RWPE2 (cell line): ENCODE measurements around the gene CALD1.

Source experiments
- ATAC-seq: fragments of 200-7000 bp; cut with Tn5 transposase; 3 replicates; pipeline ENCODE4 v1.9.1; 2021; ENCODE audit warnings: low read depth
- DNase-seq: peaks from one replicate; pipeline ENCODE4 v3.0.0-alpha.2; 2020; ENCODE audit warnings: low spot score
- H3K27ac ChIP-seq: fragments of 450-650 bp; 2 replicates; pipeline ENCODE4 v1.5.1; 2017; ENCODE audit warnings: mild to moderate bottlenecking; ENCODE audit not compliant: poor library complexity, severe bottlenecking
- H3K27me3 ChIP-seq: fragments of 250-450 bp; sonication (Bioruptor Pico); 2 replicates; pipeline ENCODE4 v1.5.1; 2021; ENCODE audit warnings: mild to moderate bottlenecking, moderate library complexity; ENCODE audit not compliant: insufficient read depth, poor library complexity, severe bottlenecking
- H3K36me3 ChIP-seq: fragments of 250-450 bp; sonication (Bioruptor Pico); 2 replicates; pipeline ENCODE4 v1.5.1; 2020; ENCODE audit warnings: low read depth, mild to moderate bottlenecking, moderate library complexity
- H3K4me1 ChIP-seq: fragments of 250-450 bp; sonication (Bioruptor Pico); 2 replicates; pipeline ENCODE4 v1.5.1; 2021; ENCODE audit warnings: mild to moderate bottlenecking, moderate library complexity; ENCODE audit not compliant: insufficient read depth, poor library complexity, severe bottlenecking
- H3K4me3 ChIP-seq: fragments of 250-450 bp; sonication (Bioruptor Pico); 2 replicates; pipeline ENCODE4 v1.5.1; 2021; ENCODE audit warnings: mild to moderate bottlenecking, moderate library complexity; ENCODE audit not compliant: severe bottlenecking
- H3K9me3 ChIP-seq: fragments of 250-450 bp; sonication (Bioruptor Pico); 2 replicates; pipeline ENCODE4 v1.5.1; 2021; ENCODE audit warnings: mild to moderate bottlenecking, moderate library complexity; ENCODE audit not compliant: severe bottlenecking
- CTCF ChIP-seq: fragments of 450-650 bp; IDR thresholded peaks from one replicate; pipeline ENCODE4 v1.5.1; 2017; ENCODE audit warnings: mild to moderate bottlenecking, moderate library complexity; ENCODE audit not compliant: poor library complexity, severe bottlenecking

CALD1 gene

DNA sequence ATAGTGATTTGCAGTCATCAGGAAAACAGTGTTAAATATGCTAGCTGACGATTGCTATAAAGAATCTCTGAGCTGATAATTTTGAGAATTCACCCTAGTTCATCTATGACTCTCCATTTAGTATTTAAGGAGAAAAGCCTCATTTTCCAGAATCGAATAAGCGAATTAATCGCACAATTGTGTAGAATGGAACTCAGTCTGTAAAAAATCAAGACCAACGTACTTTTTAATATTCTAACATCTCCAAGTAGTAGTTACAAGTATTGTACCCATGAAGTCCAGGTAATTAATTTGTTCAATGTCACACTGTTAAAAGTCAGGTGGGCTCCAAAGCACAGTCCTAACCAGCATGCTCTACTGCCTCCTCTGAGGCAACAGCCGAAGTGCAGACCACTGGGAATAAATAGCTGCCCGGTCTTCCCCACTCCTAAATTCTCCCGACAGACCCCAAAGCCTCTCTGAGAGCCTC is 206.5 kb downstream of the CALD1 start:
- H3K4me3 ChIP-seq, result peak overlapping the region; percentile 70
- no peaks in the 10 kb centered on the region for H3K9me3 ChIP-seq
- TF ChIP-seq CTCF, result no peak
- peak overlapping the region; percentile 39 for H3K27ac ChIP-seq
- H3K27me3 ChIP-seq, result no peaks in the 10 kb centered on the region
- H3K4me1 ChIP-seq, result peaks cover 12% of the 10 kb centered on the region
- no peak for DNase-seq
- no peak for ATAC-seq
- H3K36me3 ChIP-seq, result peaks cover 15% of the 10 kb centered on the region

DNA sequence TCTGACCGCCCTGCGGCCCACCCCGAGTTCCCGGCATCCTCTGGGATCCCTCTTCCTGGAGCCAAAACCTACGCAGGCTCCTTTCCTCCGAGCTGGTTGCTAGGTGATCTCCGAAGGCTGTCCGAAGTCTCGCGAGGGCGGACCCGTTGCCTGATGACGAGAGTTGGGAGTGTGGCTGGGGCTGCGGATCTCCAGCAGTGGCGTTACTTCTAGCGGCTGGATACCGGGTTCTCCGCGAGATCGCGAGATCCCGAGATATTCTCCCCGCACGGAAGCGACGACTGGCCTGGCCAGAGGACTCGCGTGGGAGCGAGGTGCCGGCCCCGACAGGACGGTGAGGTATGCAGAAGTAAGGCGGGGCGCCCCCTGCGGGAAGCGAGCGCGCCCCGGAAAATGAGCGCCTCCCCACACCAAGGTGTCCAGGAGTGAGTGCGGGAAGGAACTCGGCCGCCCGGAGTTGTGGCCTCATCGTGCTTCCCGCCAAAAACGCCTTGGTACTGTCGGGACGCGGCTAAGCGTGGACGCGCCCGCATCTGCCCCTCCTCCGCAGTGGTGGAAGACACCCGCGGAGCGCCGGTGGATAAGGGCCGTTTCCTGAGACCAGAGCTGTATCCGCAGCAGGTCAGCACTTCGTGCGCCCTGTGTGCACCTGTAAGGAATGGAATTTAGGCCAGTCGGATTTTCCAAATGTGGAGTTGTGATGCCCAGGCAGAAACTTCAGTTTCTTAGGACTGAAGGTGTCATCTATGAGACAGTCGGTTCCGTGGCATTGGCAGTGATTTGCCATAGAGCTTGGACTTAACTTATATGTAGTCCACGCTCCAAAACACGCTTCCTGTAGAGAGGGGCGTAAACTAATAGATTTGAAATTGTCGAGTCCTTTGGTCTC is 207.2 kb downstream of the CALD1 start, which contains the start of gene AGBL3:
Gene AGBL3 (plus strand): TSS at position 146 of the 889 bp plus-strand sequence. CDS start 1,426 bp downstream, outside the sequence.
- peak; percentile 88 for TF ChIP-seq CTCF

GRCh38 chr7:134988161-134988560 is 208.7 kb downstream of the CALD1 start:
- Histone ChIP-seq H3K4me3 (no peak overlapping the region), H3K36me3 (peaks cover 15% of the 10 kb centered on the region), H3K27ac (no peak overlapping the region), H3K27me3 (no peaks in the 10 kb centered on the region), H3K9me3 (no peaks in the 10 kb centered on the region), H3K4me1 (peaks cover 12% of the 10 kb centered on the region)
- TF ChIP-seq CTCF, result no peak
- DNase-seq (no peak), ATAC-seq (no peak)

More for the DNA sequence above, 207.2 kb downstream of the CALD1 start, which contains the start of gene AGBL3:
- ATAC-seq, result peak; percentile 97
- H3K4me1 ChIP-seq, result peaks cover 12% of the 10 kb centered on the region
- peak within 1 kb of the TSS; percentile 70 for H3K4me3 ChIP-seq
- no peaks in the 10 kb centered on the region for H3K27me3 ChIP-seq
- peaks cover 15% of the 10 kb centered on the region for H3K36me3 ChIP-seq
- H3K27ac ChIP-seq, result peak within 1 kb of the TSS; percentile 39
- DNase-seq, result peak; percentile 94
- H3K9me3 ChIP-seq, result no peaks in the 10 kb centered on the region

GRCh38 chr7:134991469-134992339 is 212.3 kb downstream of the CALD1 start:
- H3K27me3 ChIP-seq, result no peaks in the 10 kb centered on the region
- H3K36me3 ChIP-seq, result peaks cover 18% of the 10 kb centered on the region
- DNase-seq, result no peak
- H3K4me1 ChIP-seq, result peaks cover 12% of the 10 kb centered on the region
- ATAC-seq, result no peak
- TF ChIP-seq CTCF, result no peak
- no peak overlapping the region for H3K27ac ChIP-seq
- no peaks in the 10 kb centered on the region for H3K9me3 ChIP-seq
- H3K4me3 ChIP-seq, result no peak overlapping the region
